ENCODE data around the gene VCAN.

The VCAN gene

DNA sequence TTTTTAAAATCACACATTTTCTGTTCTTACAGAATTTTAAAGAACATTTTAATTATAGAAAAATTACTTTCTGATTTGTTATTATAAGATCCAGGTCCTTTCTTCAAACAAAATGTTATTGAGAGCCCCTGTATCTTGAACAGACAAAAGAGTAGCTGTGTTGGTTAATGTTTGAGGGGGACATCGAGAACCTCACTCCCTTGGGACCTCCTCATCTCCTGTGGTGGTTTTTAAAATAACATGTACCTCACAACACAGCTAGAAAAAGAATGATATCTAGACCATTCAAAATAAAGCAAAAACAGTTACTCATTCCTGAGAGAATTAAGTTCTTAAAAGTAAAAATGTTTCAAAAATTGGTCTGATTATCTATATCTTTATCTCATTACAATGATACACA, 54.7 kb downstream of the VCAN start:
- TF ChIP-seq CTCF (IDR thresholded peaks at IDR 0.05; ENCODE audit: poor library complexity, severe bottlenecking): no peak
- Histone ChIP-seq H3K27ac (ENCODE audit: poor library complexity, severe bottlenecking) (no peak overlapping the region), H3K36me3 (ENCODE audit: low read depth) (no peaks in the 10 kb centered on the region), H3K4me3 (ENCODE audit: severe bottlenecking) (no peak overlapping the region), H3K4me1 (ENCODE audit: insufficient read depth, poor library complexity, severe bottlenecking) (no peaks in the 10 kb centered on the region), H3K27me3 (ENCODE audit: insufficient read depth, poor library complexity, severe bottlenecking) (peaks cover 6% of the 10 kb centered on the region), H3K9me3 (ENCODE audit: severe bottlenecking) (no peaks in the 10 kb centered on the region)
- ATAC-seq (ENCODE audit: low read depth): no peak
- DNase-seq (ENCODE audit: low spot score): no peak

DNA sequence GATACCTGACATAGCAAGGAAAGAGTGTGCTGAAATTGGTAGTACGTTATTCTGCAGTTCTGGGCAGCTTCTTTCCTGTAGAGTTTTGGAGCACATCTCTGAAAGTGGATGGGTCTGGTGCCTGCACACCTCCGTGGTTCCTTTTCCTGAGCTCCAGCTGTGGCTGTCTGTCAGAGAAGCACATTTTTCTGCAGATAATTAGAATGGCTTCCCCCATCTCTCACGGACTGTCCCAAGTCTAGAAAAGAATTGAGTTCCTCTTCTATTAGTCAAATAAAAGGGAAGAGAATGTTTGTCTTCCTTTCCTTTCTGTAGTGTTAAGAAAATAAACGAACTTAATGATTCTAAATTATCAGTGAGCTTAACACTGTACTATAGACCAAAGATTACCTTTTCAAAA, 55.7 kb downstream of the VCAN start:
- Histone ChIP-seq H3K27me3 (ENCODE audit: insufficient read depth, poor library complexity, severe bottlenecking) (peaks cover 6% of the 10 kb centered on the region), H3K4me3 (ENCODE audit: severe bottlenecking) (no peak overlapping the region), H3K36me3 (ENCODE audit: low read depth) (no peaks in the 10 kb centered on the region), H3K4me1 (ENCODE audit: insufficient read depth, poor library complexity, severe bottlenecking) (no peaks in the 10 kb centered on the region), H3K27ac (ENCODE audit: poor library complexity, severe bottlenecking) (no peak overlapping the region), H3K9me3 (ENCODE audit: severe bottlenecking) (no peaks in the 10 kb centered on the region)
- DNase-seq (ENCODE audit: low spot score) (no peak), ATAC-seq (ENCODE audit: low read depth) (no peak)
- TF ChIP-seq CTCF (IDR thresholded peaks at IDR 0.05; ENCODE audit: poor library complexity, severe bottlenecking): no peak

DNA sequence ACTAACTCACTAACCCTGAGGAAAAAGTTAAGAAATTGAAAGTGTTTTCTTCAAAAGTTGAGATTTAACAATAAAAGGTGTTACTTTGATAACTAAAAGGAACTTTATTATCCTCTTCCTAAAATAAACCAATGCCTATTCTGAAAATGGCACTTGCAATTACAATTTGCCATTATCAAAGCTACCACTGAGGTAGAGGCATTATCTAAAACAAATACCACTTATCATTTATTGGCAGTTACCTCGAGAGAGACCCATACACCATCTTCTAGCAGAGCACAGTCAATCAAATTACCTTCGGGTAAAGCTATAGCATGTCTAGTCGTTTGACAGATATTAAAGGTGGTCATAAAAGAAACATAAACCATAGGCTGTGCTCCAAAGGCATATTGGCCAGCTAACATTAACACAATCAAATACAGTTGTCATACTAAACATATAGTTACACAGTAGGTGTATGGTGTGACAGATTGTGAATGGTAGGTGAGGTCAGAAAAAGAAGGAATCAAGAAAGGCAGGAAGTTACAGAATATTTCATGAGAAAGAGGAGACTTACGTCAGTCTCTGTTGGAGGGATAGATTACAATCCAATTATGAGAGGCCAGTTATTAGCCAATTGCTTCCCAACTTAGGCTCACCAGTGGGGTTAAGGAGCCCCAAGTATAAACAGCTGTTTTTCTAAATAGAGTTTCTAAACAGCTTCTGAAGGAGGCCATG, 56.3 kb downstream of the VCAN start:
- no peak for DNase-seq (ENCODE audit: low spot score)
- TF ChIP-seq CTCF (IDR thresholded peaks at IDR 0.05; ENCODE audit: poor library complexity, severe bottlenecking): no peak
- ATAC-seq (ENCODE audit: low read depth): no peak
- Histone ChIP-seq H3K4me3 (ENCODE audit: severe bottlenecking) (no peak overlapping the region), H3K4me1 (ENCODE audit: insufficient read depth, poor library complexity, severe bottlenecking) (no peaks in the 10 kb centered on the region), H3K9me3 (ENCODE audit: severe bottlenecking) (no peaks in the 10 kb centered on the region), H3K36me3 (ENCODE audit: low read depth) (no peaks in the 10 kb centered on the region), H3K27ac (ENCODE audit: poor library complexity, severe bottlenecking) (no peak overlapping the region), H3K27me3 (ENCODE audit: insufficient read depth, poor library complexity, severe bottlenecking) (peaks cover 6% of the 10 kb centered on the region)

GRCh38 chr5:83528439-83528769, 56.9 kb downstream of the VCAN start:
- H3K36me3 ChIP-seq (ENCODE audit: low read depth): no peaks in the 10 kb centered on the region
- no peak overlapping the region for H3K4me3 ChIP-seq (ENCODE audit: severe bottlenecking)
- DNase-seq (ENCODE audit: low spot score) (no peak), ATAC-seq (ENCODE audit: low read depth) (no peak)
- H3K9me3 ChIP-seq (ENCODE audit: severe bottlenecking): no peaks in the 10 kb centered on the region
- H3K27me3 ChIP-seq (ENCODE audit: insufficient read depth, poor library complexity, severe bottlenecking): peaks cover 6% of the 10 kb centered on the region
- TF ChIP-seq CTCF (IDR thresholded peaks at IDR 0.05; ENCODE audit: poor library complexity, severe bottlenecking): no peak
- no peak overlapping the region for H3K27ac ChIP-seq (ENCODE audit: poor library complexity, severe bottlenecking)
- no peaks in the 10 kb centered on the region for H3K4me1 ChIP-seq (ENCODE audit: insufficient read depth, poor library complexity, severe bottlenecking)

- ATAC-seq (ENCODE audit: low read depth): peak; percentile 35; the same call in 1 of the 3 replicates
- H3K27ac ChIP-seq (ENCODE audit: poor library complexity, severe bottlenecking): no peak overlapping the region
Observed at GRCh38 chr5:83530193-83530592, 58.6 kb downstream of the VCAN start.

More at GRCh38 chr5:83530193-83530592, 58.6 kb downstream of the VCAN start:
- no peaks in the 10 kb centered on the region for H3K9me3 ChIP-seq (ENCODE audit: severe bottlenecking)
- peaks cover 14% of the 10 kb centered on the region for H3K27me3 ChIP-seq (ENCODE audit: insufficient read depth, poor library complexity, severe bottlenecking)
- no peak for TF ChIP-seq CTCF (IDR thresholded peaks at IDR 0.05; ENCODE audit: poor library complexity, severe bottlenecking)
- H3K36me3 ChIP-seq (ENCODE audit: low read depth): no peaks in the 10 kb centered on the region
- no peaks in the 10 kb centered on the region for H3K4me1 ChIP-seq (ENCODE audit: insufficient read depth, poor library complexity, severe bottlenecking)
- DNase-seq (ENCODE audit: low spot score): no peak
- no peak overlapping the region for H3K4me3 ChIP-seq (ENCODE audit: severe bottlenecking)
